ENCODE measurements around the gene EVI2B. TPM values are rescaled to one million over a fixed set of nuclear protein-coding genes. Genes with fewer than 3 reads are reported as not detected.

The EVI2B gene
- total and polyA plus RNA-seq, 12 donors, result 0.67 to 16.7 (median 7.6) TPM

- no peak for TF ChIP-seq POLR2A (IDR thresholded peaks at IDR 0.05)
- TF ChIP-seq CTCF (IDR thresholded peaks at IDR 0.05), result no peak
- peaks cover 0 to 6% of the 10 kb centered on the region in 2 donors for H3K36me3 ChIP-seq (replicated peaks in 1 of 2)
- H3K27ac ChIP-seq, result peak within 1 kb of the TSS in 3 of 5 donors; percentile 6 to 43 (median 39)
- H3K27me3 ChIP-seq, result no peaks in the 10 kb centered on the region
- H3K4me3 ChIP-seq, result peak within 1 kb of the TSS in 1 of 4 donors; percentile 17
- DNase-seq, result peak in 2 of 7 donors; percentile 24 to 31
- intact Hi-C loops (cut with DNase I), result no loop called here
- H3K4me1 ChIP-seq (replicated peaks in 1 of 2), result peaks cover 5 to 13% of the 10 kb centered on the region in 2 donors
- no peaks in the 10 kb centered on the region for H3K9me3 ChIP-seq (replicated peaks in 1 of 3)
- 53 to 76% (median 74%) methylated on average over 3 of the region's 3 CpGs for WGBS, 4 donors
Measured at GRCh38 chr17:31321481-31321880, 7.6 kb upstream of the EVI2B start, which contains the start of gene EVI2A. Gene EVI2A (minus strand): TSS chr17:31321622. CDS start chr17:31319013, 2,609 bp downstream.

GRCh38 chr17:31320791-31321190, 6.9 kb upstream of the EVI2B start:
- no peaks in the 10 kb centered on the region for H3K9me3 ChIP-seq (replicated peaks in 1 of 3)
- H3K4me3 ChIP-seq, result peak overlapping the region in 1 of 4 donors; percentile 17
- intact Hi-C loops (cut with DNase I), result no loop called here

DNA sequence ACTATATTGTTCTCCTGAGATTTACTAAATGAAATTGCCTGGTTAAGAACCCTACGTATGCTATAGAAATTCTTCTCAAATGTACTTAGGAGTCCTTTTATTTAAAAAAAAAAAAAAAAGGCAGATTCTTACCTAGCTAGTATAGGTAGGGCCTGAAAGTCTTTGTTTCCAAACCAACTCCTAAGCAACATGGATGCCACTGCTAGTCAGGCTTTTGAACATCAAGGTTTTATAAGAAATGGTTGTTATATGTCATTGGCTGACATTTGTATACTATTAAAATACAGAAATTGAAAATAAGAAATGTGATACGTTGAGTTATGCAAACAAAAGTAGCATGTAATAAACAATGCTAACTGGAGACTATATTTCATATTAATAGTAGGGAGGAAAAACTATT, 6.4 kb upstream of the EVI2B start:
- Histone ChIP-seq H3K4me1 (replicated peaks in 1 of 2) (peaks cover 5 to 20% of the 10 kb centered on the region in 2 donors), H3K9me3 (replicated peaks in 1 of 3) (no peaks in the 10 kb centered on the region), H3K36me3 (replicated peaks in 1 of 2) (no peaks in the 10 kb centered on the region), H3K27me3 (no peaks in the 10 kb centered on the region), H3K27ac (peak overlapping the region in 2 of 5 donors; percentile 6 to 43), H3K4me3 (peak overlapping the region in 1 of 4 donors; percentile 17)
- no peak for DNase-seq
- WGBS, 4 donors, result 76 to 85% (median 79%) methylated on average over 2 of the region's 2 CpGs
- TF ChIP-seq POLR2A (IDR thresholded peaks at IDR 0.05), result no peak
- no peak for TF ChIP-seq CTCF (IDR thresholded peaks at IDR 0.05)
- intact Hi-C loops (cut with DNase I), result no loop called here

More at GRCh38 chr17:31320791-31321190, 6.9 kb upstream of the EVI2B start:
- no peak for DNase-seq
- 38 to 73% (median 58%) methylated on average over 1 of the region's 1 CpG for WGBS, 4 donors
- Histone ChIP-seq H3K4me1 (replicated peaks in 1 of 2) (peaks cover 5 to 20% of the 10 kb centered on the region in 2 donors), H3K27me3 (no peaks in the 10 kb centered on the region), H3K27ac (peak overlapping the region in 2 of 5 donors; percentile 26 to 43), H3K36me3 (replicated peaks in 1 of 2) (no peaks in the 10 kb centered on the region)
- TF ChIP-seq CTCF (IDR thresholded peaks at IDR 0.05), result no peak
- TF ChIP-seq POLR2A (IDR thresholded peaks at IDR 0.05), result no peak

- Histone ChIP-seq H3K9me3 (replicated peaks in 1 of 3) (no peaks in the 10 kb centered on the region), H3K4me1 (replicated peaks in 1 of 2) (peaks cover 5 to 20% of the 10 kb centered on the region in 2 donors), H3K36me3 (replicated peaks in 1 of 2) (no peaks in the 10 kb centered on the region), H3K27me3 (no peaks in the 10 kb centered on the region), H3K4me3 (peak overlapping the region in 1 of 4 donors; percentile 23), H3K27ac (peak overlapping the region; percentile 5 to 77 (median 46))
- DNase-seq, result no peak
- TF ChIP-seq CTCF (IDR thresholded peaks at IDR 0.05), result no peak
- no peak for TF ChIP-seq POLR2A (IDR thresholded peaks at IDR 0.05)
- 70 to 83% (median 76%) methylated on average over 5 of the region's 5 CpGs for WGBS, 4 donors
- intact Hi-C loops (cut with DNase I), result no loop called here
Measured at GRCh38 chr17:31318851-31319661, 5.2 kb upstream of the EVI2B start.
